PC-9 (cell line): ENCODE results near the gene AHCTF1. TPM values are rescaled to one million over a fixed set of nuclear protein-coding genes. Genes with fewer than 3 reads are reported as not detected.
"Not testable (repeated sequence)": the region's sequence is repeated elsewhere in the genome, so short reads cannot be mapped to it uniquely, and the experiment has no call there.

Source experiments
- BruUV-seq: library from RNA; stranded (reverse); fragments of 400-500 nt; replicated peaks from 2 replicates; lab custom pipeline; 2021; lab: Mats Ljungman, UMichigan
- CTCF ChIA-PET: fragments of 300-600 bp; sonication (Branson Sonifier 250); formaldehyde crosslinking; loops from one replicate; lab custom pipeline; 2022; ENCODE audit warnings: antibody characterized with exemption; lab: Charles Lee
- POLR2A ChIA-PET: fragments of 300-600 bp; sonication (Branson Sonifier 250); formaldehyde crosslinking; loops from one replicate; lab custom pipeline; 2022; ENCODE audit warnings: antibody characterized with exemption; ENCODE audit not compliant: unreplicated experiment; lab: Charles Lee
- DNase-seq, 2 experiments: peaks; one replicate each; pipeline versions ENCODE4 v3.0.0 to v3.0.0-alpha.2; 2015 to 2022; ENCODE audit warnings: mixed read lengths in 1 of 2
- H2AFZ ChIP-seq: fragments of 200-600 bp; sonication (generic); 2 replicates; pipeline ENCODE4 v1.8.1; 2017; ENCODE audit warnings: antibody characterized with exemption
- H3F3A ChIP-seq: fragments of 200-600 bp; sonication (generic); 2 replicates; pipeline ENCODE4 v1.8.1; 2017; ENCODE audit warnings: antibody characterized with exemption, mild to moderate bottlenecking, low read depth; ENCODE audit not compliant: insufficient read depth
- H3K27ac ChIP-seq: fragments of 200-600 bp; sonication (generic); 2 replicates; pipeline ENCODE4 v1.6.1; 2016; ENCODE audit warnings: mixed run types
- H3K27me3 ChIP-seq: fragments of 200-600 bp; sonication (generic); 2 replicates; pipeline ENCODE4 v1.6.1; 2016; ENCODE audit warnings: low read depth, mixed run types; ENCODE audit not compliant: insufficient read depth
- H3K36me3 ChIP-seq: fragments of 200-600 bp; sonication (generic); 2 replicates; pipeline ENCODE4 v1.6.1; 2016; ENCODE audit warnings: low read depth, mixed run types
- H3K4me1 ChIP-seq: fragments of 200-600 bp; sonication (generic); replicated peaks from 2 replicates; pipeline ENCODE4 v1.6.1; 2016; ENCODE audit warnings: mixed run types; ENCODE audit not compliant: insufficient read depth
- H3K4me2 ChIP-seq: fragments of 200-600 bp; sonication (generic); 2 replicates; pipeline ENCODE4 v1.6.1; 2017; ENCODE audit warnings: mixed run types
- H3K4me3 ChIP-seq: fragments of 200-600 bp; sonication (generic); 2 replicates; pipeline ENCODE4 v1.6.1; 2016; ENCODE audit warnings: mixed run types
- H3K79me2 ChIP-seq: fragments of 200-600 bp; sonication (generic); 2 replicates; pipeline ENCODE4 v1.6.1; 2017; ENCODE audit warnings: low read depth, mixed run types
- H3K9me2 ChIP-seq: fragments of 200-600 bp; sonication (generic); 2 replicates; pipeline ENCODE4 v1.8.1; 2017; ENCODE audit warnings: mild to moderate bottlenecking; ENCODE audit not compliant: insufficient read depth
- H3K9me3 ChIP-seq: fragments of 200-600 bp; sonication (generic); 2 replicates; pipeline ENCODE4 v1.8.1; 2016; ENCODE audit warnings: low read depth; ENCODE audit not compliant: insufficient read depth
- H4K20me1 ChIP-seq: fragments of 200-600 bp; sonication (generic); 2 replicates; pipeline ENCODE4 v1.8.1; 2017; ENCODE audit not compliant: insufficient read depth
- CTCF ChIP-seq: fragments of 200-600 bp; sonication (generic); conservative IDR thresholded peaks from 2 replicates; pipeline ENCODE4 v1.6.1; 2017; ENCODE audit warnings: mixed run types, antibody characterized with exemption, mild to moderate bottlenecking, moderate library complexity
- EZH2 ChIP-seq: fragments of 200-600 bp; sonication (generic); IDR thresholded peaks from 2 replicates; pipeline ENCODE4 v1.8.0; 2017; ENCODE audit warnings: antibody characterized with exemption, low read depth
- intact Hi-C: fragments of 100-400 bp; cut with micrococcal nuclease; formaldehyde crosslinking; loops from one replicate; pipeline ENCODE4 v1.10.0; 2022; ENCODE audit not compliant: unreplicated experiment
- total RNA-seq: library from RNA; stranded (reverse); gene quantifications from 2 replicates; pipeline ENCODE4 v1.2.3, GENCODE V29; 2021

AHCTF1 gene
- total RNA-seq, 1 experiment from 2014 or later, result 34.3 TPM

GRCh38 chr1:246860401-246860800 is 71.3 kb downstream of the AHCTF1 start:
- Histone ChIP-seq H3K4me2 (no peak overlapping the region), H3K4me1 (no peaks in the 10 kb centered on the region), H2AFZ (no peak overlapping the region), H3K9me2 (no peaks in the 10 kb centered on the region), H4K20me1 (peaks cover 5% of the 10 kb centered on the region), H3K9me3 (no peaks in the 10 kb centered on the region), H3K27me3 (no peaks in the 10 kb centered on the region), H3K36me3 (peaks cover 19% of the 10 kb centered on the region; the same call in 1 of the 2 replicates), H3F3A (no peaks in the 10 kb centered on the region), H3K79me2 (no peaks in the 10 kb centered on the region), H3K4me3 (no peak overlapping the region), H3K27ac (no peak overlapping the region)
- BruUV-seq, result no TSS peak
- no peak for TF ChIP-seq CTCF
- TF ChIP-seq EZH2, result no peak
- intact Hi-C loops, result no loop called here
- DNase-seq, result no peak
- ChIA-PET CTCF (no interaction called here), POLR2A (no interaction called here)

DNA sequence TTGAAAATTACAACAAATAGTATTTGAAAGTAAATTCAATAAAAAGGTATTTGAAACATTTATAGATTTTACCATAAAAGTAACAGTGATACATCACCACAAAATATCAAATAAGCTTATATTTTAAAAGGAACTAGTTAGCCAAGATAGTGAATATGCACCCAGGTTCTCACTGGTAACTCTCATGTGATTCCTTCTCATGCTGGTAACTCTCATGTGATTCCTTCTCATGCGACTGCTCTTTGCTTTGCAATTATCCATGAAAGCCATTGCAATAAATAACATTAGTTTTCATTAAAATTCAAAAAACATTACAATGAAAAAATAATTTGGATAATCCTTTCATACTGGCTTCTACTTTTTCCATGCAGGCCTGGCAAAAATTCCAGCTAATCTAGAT is 75.4 kb downstream of the AHCTF1 start:
- intact Hi-C loops, result loop anchor here (5.0 kb wide), 1 partner anchor 41 kb away; no protein-coding TSS in a partner anchor

DNA sequence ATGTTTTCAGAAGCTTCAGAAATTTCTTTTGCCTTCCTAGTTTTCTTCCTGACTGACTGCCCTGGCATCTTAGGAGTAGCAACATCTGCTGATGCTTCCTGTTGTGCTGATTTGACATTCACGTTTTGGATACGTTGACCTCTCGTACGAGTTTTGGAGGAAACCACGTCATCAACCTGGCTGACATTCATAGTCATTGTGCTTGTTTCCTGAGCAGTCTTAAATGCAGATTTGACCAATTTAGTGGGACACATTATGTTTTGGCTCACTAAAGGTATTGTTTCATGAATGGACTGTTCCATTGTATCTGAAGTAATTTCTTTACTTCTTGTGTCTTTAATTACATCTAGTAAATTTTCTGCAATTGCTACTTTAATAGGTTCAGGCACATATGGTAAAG is 81.1 kb downstream of the AHCTF1 start:
- intact Hi-C loops, CTCF ChIA-PET, DNase-seq, POLR2A ChIA-PET, H3K9me3 ChIP-seq, H2AFZ ChIP-seq, H3K4me1 ChIP-seq, BruUV-seq, H3K27ac ChIP-seq, H4K20me1 ChIP-seq, H3K9me2 ChIP-seq, H3K4me2 ChIP-seq, H3K4me3 ChIP-seq, H3K27me3 ChIP-seq, H3F3A ChIP-seq, H3K79me2 ChIP-seq: not testable (repeated sequence)
- peaks cover 20% of the 10 kb centered on the region; the same call in 1 of the 2 replicates for H3K36me3 ChIP-seq

More for the DNA sequence above, 75.4 kb downstream of the AHCTF1 start:
- no TSS peak for BruUV-seq
- Histone ChIP-seq H3F3A (no peaks in the 10 kb centered on the region), H4K20me1 (peaks cover 5% of the 10 kb centered on the region; the same call in 1 of the 2 replicates), H3K27me3 (no peaks in the 10 kb centered on the region), H2AFZ (no peak overlapping the region), H3K9me3 (no peaks in the 10 kb centered on the region), H3K4me2 (no peak overlapping the region), H3K79me2 (no peaks in the 10 kb centered on the region), H3K4me3 (no peak overlapping the region), H3K4me1 (no peaks in the 10 kb centered on the region), H3K36me3 (peaks cover 26% of the 10 kb centered on the region; the same call in 1 of the 2 replicates), H3K27ac (no peak overlapping the region), H3K9me2 (no peaks in the 10 kb centered on the region)
- no peak for TF ChIP-seq CTCF
- TF ChIP-seq EZH2, result no peak
- DNase-seq, result no peak
- POLR2A ChIA-PET, result no interaction called here
- CTCF ChIA-PET, result interaction anchor here (0.6 kb wide), 1 partner anchor 16 kb away, joined by 3 read pairs; no protein-coding TSS in a partner anchor

DNA sequence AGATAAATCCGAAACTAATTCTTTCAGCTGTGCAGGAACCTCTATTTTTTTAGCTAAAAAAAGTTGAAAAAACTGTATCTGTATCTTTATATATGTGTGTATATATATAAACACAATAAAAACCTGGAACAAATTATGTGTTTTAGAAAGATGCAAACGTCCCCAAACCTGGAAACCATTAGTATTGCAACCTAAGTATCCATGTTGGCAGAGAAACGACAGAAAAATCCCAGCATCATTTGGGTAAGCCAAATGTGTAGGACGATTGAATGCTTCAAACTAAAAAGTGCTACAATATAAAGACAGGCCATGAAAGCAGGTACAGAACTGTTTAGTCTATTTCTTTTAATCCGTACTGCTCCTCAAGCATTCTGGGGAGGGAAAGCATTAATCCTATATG is 87.9 kb downstream of the AHCTF1 start:
- Histone ChIP-seq H3K9me2 (no peaks in the 10 kb centered on the region), H3F3A (0 out of 2 replicates have a peak, but pooled peaks cover 3% of the 10 kb centered on the region), H3K27ac (no peak overlapping the region), H3K4me2 (no peak overlapping the region), H4K20me1 (no peaks in the 10 kb centered on the region), H3K4me1 (no peaks in the 10 kb centered on the region), H3K27me3 (no peaks in the 10 kb centered on the region), H3K79me2 (no peaks in the 10 kb centered on the region), H3K4me3 (no peak overlapping the region), H2AFZ (no peak overlapping the region), H3K9me3 (no peaks in the 10 kb centered on the region), H3K36me3 (peaks cover 19% of the 10 kb centered on the region)
- no peak for TF ChIP-seq EZH2
- TF ChIP-seq CTCF, result no peak
- intact Hi-C loops, result no loop called here
- DNase-seq, result no peak
- POLR2A ChIA-PET, result no interaction called here
- CTCF ChIA-PET, result no interaction called here
- no TSS peak for BruUV-seq

DNA sequence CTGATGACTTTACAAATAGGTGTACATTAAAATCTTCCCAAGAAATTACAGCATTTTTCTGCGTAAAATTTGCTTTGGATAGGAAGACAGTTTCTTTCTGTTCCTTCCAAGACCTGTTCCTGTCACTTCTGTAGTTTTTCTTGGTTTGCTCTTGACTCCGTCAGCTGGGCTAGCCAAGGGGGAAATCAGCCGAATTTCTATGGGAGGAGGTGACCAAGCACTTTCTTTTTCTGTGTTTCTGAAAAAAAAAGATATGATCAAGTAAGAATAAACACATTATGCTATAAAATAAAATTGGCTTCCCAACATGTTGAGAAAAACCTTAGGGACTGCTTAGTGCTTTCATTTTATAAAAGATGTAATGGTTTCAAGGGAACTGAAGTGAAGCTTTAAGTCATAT is 91.0 kb downstream of the AHCTF1 start:
- H3K4me1 ChIP-seq, H3K79me2 ChIP-seq, H4K20me1 ChIP-seq, H3K27ac ChIP-seq, H3K9me2 ChIP-seq, H3K4me3 ChIP-seq, BruUV-seq, H3K27me3 ChIP-seq, CTCF ChIA-PET, H3F3A ChIP-seq, DNase-seq, intact Hi-C loops, H2AFZ ChIP-seq, POLR2A ChIA-PET, H3K9me3 ChIP-seq, H3K4me2 ChIP-seq: not testable (repeated sequence)
- peaks cover 12% of the 10 kb centered on the region; the same call in 1 of the 2 replicates for H3K36me3 ChIP-seq
